Measurements from ENCODE around the gene MAP3K4.

- TF ChIP-seq, protein P1, sequence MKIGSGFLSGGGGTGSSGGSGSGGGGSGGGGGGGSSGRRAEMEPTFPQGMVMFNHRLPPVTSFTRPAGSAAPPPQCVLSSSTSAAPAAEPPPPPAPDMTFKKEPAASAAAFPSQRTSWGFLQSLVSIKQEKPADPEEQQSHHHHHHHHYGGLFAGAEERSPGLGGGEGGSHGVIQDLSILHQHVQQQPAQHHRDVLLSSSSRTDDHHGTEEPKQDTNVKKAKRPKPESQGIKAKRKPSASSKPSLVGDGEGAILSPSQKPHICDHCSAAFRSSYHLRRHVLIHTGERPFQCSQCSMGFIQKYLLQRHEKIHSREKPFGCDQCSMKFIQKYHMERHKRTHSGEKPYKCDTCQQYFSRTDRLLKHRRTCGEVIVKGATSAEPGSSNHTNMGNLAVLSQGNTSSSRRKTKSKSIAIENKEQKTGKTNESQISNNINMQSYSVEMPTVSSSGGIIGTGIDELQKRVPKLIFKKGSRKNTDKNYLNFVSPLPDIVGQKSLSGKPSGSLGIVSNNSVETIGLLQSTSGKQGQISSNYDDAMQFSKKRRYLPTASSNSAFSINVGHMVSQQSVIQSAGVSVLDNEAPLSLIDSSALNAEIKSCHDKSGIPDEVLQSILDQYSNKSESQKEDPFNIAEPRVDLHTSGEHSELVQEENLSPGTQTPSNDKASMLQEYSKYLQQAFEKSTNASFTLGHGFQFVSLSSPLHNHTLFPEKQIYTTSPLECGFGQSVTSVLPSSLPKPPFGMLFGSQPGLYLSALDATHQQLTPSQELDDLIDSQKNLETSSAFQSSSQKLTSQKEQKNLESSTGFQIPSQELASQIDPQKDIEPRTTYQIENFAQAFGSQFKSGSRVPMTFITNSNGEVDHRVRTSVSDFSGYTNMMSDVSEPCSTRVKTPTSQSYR (CRISPR knock-in tag; IDR thresholded peaks at IDR 0.05) = no peak
- TF ChIP-seq, protein P2, sequence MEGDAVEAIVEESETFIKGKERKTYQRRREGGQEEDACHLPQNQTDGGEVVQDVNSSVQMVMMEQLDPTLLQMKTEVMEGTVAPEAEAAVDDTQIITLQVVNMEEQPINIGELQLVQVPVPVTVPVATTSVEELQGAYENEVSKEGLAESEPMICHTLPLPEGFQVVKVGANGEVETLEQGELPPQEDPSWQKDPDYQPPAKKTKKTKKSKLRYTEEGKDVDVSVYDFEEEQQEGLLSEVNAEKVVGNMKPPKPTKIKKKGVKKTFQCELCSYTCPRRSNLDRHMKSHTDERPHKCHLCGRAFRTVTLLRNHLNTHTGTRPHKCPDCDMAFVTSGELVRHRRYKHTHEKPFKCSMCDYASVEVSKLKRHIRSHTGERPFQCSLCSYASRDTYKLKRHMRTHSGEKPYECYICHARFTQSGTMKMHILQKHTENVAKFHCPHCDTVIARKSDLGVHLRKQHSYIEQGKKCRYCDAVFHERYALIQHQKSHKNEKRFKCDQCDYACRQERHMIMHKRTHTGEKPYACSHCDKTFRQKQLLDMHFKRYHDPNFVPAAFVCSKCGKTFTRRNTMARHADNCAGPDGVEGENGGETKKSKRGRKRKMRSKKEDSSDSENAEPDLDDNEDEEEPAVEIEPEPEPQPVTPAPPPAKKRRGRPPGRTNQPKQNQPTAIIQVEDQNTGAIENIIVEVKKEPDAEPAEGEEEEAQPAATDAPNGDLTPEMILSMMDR (IDR thresholded peaks at IDR 0.05) = no peak
- TF ChIP-seq, protein P3, sequence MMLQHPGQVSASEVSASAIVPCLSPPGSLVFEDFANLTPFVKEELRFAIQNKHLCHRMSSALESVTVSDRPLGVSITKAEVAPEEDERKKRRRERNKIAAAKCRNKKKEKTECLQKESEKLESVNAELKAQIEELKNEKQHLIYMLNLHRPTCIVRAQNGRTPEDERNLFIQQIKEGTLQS (CRISPR knock-in tag; conservative IDR thresholded peaks at IDR 0.05) = no peak
- TF ChIP-seq ELF4 (CRISPR knock-in tag; IDR thresholded peaks at IDR 0.05; ENCODE audit: low read depth) (no peak), ZNF121 (CRISPR knock-in tag; IDR thresholded peaks at IDR 0.05) (no peak), E2F1 (CRISPR knock-in tag; IDR thresholded peaks at IDR 0.05) (no peak), JUN (CRISPR knock-in tag; IDR thresholded peaks at IDR 0.05) (no peak), NR3C1 (CRISPR knock-in tag; conservative IDR thresholded peaks at IDR 0.05; ENCODE audit: low read depth) (no peak), ZNF263 (CRISPR knock-in tag; IDR thresholded peaks at IDR 0.05; ENCODE audit: low read depth) (no peak), FOXK1 (CRISPR knock-in tag; IDR thresholded peaks at IDR 0.05) (no peak)
- TF ChIP-seq, protein P4, sequence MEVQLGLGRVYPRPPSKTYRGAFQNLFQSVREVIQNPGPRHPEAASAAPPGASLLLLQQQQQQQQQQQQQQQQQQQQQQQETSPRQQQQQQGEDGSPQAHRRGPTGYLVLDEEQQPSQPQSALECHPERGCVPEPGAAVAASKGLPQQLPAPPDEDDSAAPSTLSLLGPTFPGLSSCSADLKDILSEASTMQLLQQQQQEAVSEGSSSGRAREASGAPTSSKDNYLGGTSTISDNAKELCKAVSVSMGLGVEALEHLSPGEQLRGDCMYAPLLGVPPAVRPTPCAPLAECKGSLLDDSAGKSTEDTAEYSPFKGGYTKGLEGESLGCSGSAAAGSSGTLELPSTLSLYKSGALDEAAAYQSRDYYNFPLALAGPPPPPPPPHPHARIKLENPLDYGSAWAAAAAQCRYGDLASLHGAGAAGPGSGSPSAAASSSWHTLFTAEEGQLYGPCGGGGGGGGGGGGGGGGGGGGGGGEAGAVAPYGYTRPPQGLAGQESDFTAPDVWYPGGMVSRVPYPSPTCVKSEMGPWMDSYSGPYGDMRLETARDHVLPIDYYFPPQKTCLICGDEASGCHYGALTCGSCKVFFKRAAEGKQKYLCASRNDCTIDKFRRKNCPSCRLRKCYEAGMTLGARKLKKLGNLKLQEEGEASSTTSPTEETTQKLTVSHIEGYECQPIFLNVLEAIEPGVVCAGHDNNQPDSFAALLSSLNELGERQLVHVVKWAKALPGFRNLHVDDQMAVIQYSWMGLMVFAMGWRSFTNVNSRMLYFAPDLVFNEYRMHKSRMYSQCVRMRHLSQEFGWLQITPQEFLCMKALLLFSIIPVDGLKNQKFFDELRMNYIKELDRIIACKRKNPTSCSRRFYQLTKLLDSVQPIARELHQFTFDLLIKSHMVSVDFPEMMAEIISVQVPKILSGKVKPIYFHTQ (CRISPR knock-in tag; IDR thresholded peaks at IDR 0.05) = no peak
- TF ChIP-seq, protein P5, sequence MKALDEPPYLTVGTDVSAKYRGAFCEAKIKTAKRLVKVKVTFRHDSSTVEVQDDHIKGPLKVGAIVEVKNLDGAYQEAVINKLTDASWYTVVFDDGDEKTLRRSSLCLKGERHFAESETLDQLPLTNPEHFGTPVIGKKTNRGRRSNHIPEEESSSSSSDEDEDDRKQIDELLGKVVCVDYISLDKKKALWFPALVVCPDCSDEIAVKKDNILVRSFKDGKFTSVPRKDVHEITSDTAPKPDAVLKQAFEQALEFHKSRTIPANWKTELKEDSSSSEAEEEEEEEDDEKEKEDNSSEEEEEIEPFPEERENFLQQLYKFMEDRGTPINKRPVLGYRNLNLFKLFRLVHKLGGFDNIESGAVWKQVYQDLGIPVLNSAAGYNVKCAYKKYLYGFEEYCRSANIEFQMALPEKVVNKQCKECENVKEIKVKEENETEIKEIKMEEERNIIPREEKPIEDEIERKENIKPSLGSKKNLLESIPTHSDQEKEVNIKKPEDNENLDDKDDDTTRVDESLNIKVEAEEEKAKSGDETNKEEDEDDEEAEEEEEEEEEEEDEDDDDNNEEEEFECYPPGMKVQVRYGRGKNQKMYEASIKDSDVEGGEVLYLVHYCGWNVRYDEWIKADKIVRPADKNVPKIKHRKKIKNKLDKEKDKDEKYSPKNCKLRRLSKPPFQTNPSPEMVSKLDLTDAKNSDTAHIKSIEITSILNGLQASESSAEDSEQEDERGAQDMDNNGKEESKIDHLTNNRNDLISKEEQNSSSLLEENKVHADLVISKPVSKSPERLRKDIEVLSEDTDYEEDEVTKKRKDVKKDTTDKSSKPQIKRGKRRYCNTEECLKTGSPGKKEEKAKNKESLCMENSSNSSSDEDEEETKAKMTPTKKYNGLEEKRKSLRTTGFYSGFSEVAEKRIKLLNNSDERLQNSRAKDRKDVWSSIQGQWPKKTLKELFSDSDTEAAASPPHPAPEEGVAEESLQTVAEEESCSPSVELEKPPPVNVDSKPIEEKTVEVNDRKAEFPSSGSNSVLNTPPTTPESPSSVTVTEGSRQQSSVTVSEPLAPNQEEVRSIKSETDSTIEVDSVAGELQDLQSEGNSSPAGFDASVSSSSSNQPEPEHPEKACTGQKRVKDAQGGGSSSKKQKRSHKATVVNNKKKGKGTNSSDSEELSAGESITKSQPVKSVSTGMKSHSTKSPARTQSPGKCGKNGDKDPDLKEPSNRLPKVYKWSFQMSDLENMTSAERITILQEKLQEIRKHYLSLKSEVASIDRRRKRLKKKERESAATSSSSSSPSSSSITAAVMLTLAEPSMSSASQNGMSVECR (CRISPR knock-in tag; IDR thresholded peaks at IDR 0.05; ENCODE audit: borderline replicate concordance) = no peak
Measured at GRCh38 chr6:161027385-161027784, 35.8 kb downstream of the MAP3K4 start.

Data from WTC11 (cell line).